K562 (cell line): ENCODE data around the gene WNT3. TPM values are rescaled to one million over a fixed set of nuclear protein-coding genes. Genes with fewer than 3 reads are reported as not detected.

Experiments used
- ATAC-seq: fragments of 200-7000 bp; cut with Tn5 transposase; 3 replicates; pipeline ENCODE4 v1.9.1; 2020; ENCODE audit warnings: moderate library complexity
- BruUV-seq: library from RNA; stranded (reverse); fragments of 400-500 nt; replicated peaks from 2 replicates; lab custom pipeline; 2021; lab: Mats Ljungman, UMichigan
- CTCF ChIA-PET: fragments of 300-600 bp; formaldehyde crosslinking; extraction: SDS; loops from one replicate; lab custom pipeline; 2021; ENCODE audit warnings: low intra/inter-chr PET ratio; lab: Yijun Ruan, JAX
- POLR2A ChIA-PET: fragments of 300-600, 350-650 bp; sonication (Branson Sonifier 250); formaldehyde crosslinking; extraction: SDS; loops from one replicate; lab custom pipeline; 2021; ENCODE audit warnings: antibody characterized with exemption, inconsistent platforms; lab: Yijun Ruan, JAX
- DNase-seq, 4 experiments: peaks; one replicate each; pipeline versions ENCODE4 v3.0.0 to v3.0.0-alpha.2; 2011 to 2018; ENCODE audit warnings: low spot score in 3 of 4, mixed read lengths in 3 of 4; ENCODE audit errors: extremely low read depth in 1 of 4
- FAIRE-seq: peaks from 2 replicates; lab custom pipeline; 2011; peaks lifted over from hg19 to GRCh38; lab: Jason Lieb, UNC
- H2AFZ ChIP-seq: 2 replicates; pipeline ENCODE4 v1.6.0; 2011; ENCODE audit warnings: low read depth, low read length, control low read depth, inconsistent platforms
- H3K27ac ChIP-seq: fragments of 200-600 bp; 3 replicates; pipeline ENCODE4 v1.8.0; 2011; ENCODE audit warnings: low read depth, mild to moderate bottlenecking, control low read depth, inconsistent platforms, low read length, moderate library complexity, mixed read lengths; ENCODE audit errors: extremely low read depth
- H3K27me3 ChIP-seq, 2 experiments: fragments of 300-600 bp in 1 of 2; 2 replicates in 1 of 2; 3 replicates in 1 of 2; pipeline versions ENCODE4 v1.6.0 to v1.8.0; 2011; ENCODE audit warnings: inconsistent platforms in 2 of 2, low read length in 2 of 2, mild to moderate bottlenecking in 1 of 2, mixed read lengths in 1 of 2, moderate library complexity in 1 of 2; ENCODE audit not compliant: control insufficient read depth in 2 of 2, insufficient read depth in 2 of 2
- H3K36me3 ChIP-seq: fragments of 300-600 bp; 3 replicates; pipeline ENCODE4 v1.8.0; 2011; ENCODE audit warnings: mild to moderate bottlenecking, low read length, inconsistent platforms; ENCODE audit not compliant: control insufficient read depth, insufficient read depth
- H3K4me1 ChIP-seq, 2 experiments: fragments of 200-600 bp in 1 of 2; replicated peaks in 1 of 2; 2 replicates in 1 of 2; 3 replicates in 1 of 2; pipeline versions ENCODE4 v1.5.1 to v1.8.0; 2011; ENCODE audit warnings: inconsistent platforms in 2 of 2, low read length in 2 of 2, mild to moderate bottlenecking in 1 of 2, mixed read lengths in 1 of 2, moderate library complexity in 1 of 2; ENCODE audit not compliant: control insufficient read depth in 2 of 2, insufficient read depth in 2 of 2
- H3K4me2 ChIP-seq: 2 replicates; pipeline ENCODE4 v1.6.1; 2011; ENCODE audit warnings: low read length, control low read depth, inconsistent platforms, mixed read lengths; ENCODE audit not compliant: insufficient read depth
- H3K4me3 ChIP-seq: fragments of 200-600 bp; sonication (generic), shearing (Covaris generic); 2 replicates; pipeline ENCODE4 v1.5.1; 2016; ENCODE audit warnings: control low read depth, inconsistent platforms
- H3K79me2 ChIP-seq: fragments of 200-600 bp; 3 replicates; pipeline ENCODE4 v1.8.0; 2011; ENCODE audit warnings: low read length, inconsistent platforms; ENCODE audit not compliant: control insufficient read depth, insufficient read depth
- H3K9ac ChIP-seq, 2 experiments: 2 replicates each; pipeline versions ENCODE4 v1.6.0 to v1.6.1; 2011; ENCODE audit warnings: low read depth in 2 of 2, low read length in 2 of 2, control low read depth in 1 of 2, inconsistent platforms in 1 of 2, mild to moderate bottlenecking in 1 of 2, mixed read lengths in 1 of 2; ENCODE audit not compliant: insufficient read depth in 1 of 2
- H3K9me1 ChIP-seq: one replicate; pipeline ENCODE4 v1.6.0; 2011; ENCODE audit warnings: inconsistent platforms, mild to moderate bottlenecking, low read length, moderate library complexity; ENCODE audit not compliant: control insufficient read depth, insufficient read depth
- H3K9me3 ChIP-seq: replicated peaks from 2 replicates; pipeline ENCODE4 v1.5.1; 2011; ENCODE audit warnings: low read depth, low read length, inconsistent platforms; ENCODE audit not compliant: control insufficient read depth, insufficient read depth
- H4K20me1 ChIP-seq: replicated peaks from 2 replicates; pipeline ENCODE4 v1.6.1; 2011; ENCODE audit warnings: low read length, inconsistent platforms, mixed read lengths; ENCODE audit not compliant: control insufficient read depth, insufficient read depth
- ELK1 ChIP-seq: sonication (generic); formaldehyde crosslinking; IDR thresholded peaks from 2 replicates; pipeline ENCODE4 v1.8.1; 2022; ENCODE audit warnings: missing genetic modification reagents
- HLTF ChIP-seq: fragments of 450-650 bp; IDR thresholded peaks from 2 replicates; pipeline ENCODE4 v1.6.1; 2016
- HMG20B ChIP-seq: fragments of 250-450 bp; sonication (Bioruptor Pico); IDR thresholded peaks from 2 replicates; pipeline ENCODE4 v1.5.0; 2021; ENCODE audit warnings: mild to moderate bottlenecking
- OTX1 ChIP-seq: fragments of 450-650 bp; formaldehyde crosslinking; IDR thresholded peaks from 2 replicates; pipeline ENCODE4 v1.4.0; 2022; ENCODE audit warnings: mild to moderate bottlenecking
- PTBP1 ChIP-seq: fragments of 200-400 bp; formaldehyde crosslinking; IDR thresholded peaks from 2 replicates; pipeline ENCODE4 v1.6.1; 2017; ENCODE audit warnings: low read depth, low read length
- PURB ChIP-seq: sonication (generic); formaldehyde crosslinking; IDR thresholded peaks from 2 replicates; pipeline ENCODE4 v1.9.0; 2021; ENCODE audit warnings: low read depth, mild to moderate bottlenecking, missing genetic modification reagents
- SRSF1 ChIP-seq: fragments of 200-400 bp; formaldehyde crosslinking; IDR thresholded peaks from 2 replicates; pipeline ENCODE4 v1.6.1; 2017; ENCODE audit warnings: mild to moderate bottlenecking, low read depth, low read length, moderate library complexity
- ZC3H8 ChIP-seq: fragments of 450-650 bp; IDR thresholded peaks from 2 replicates; pipeline ENCODE4 v1.6.1; 2017
- ZNF274 ChIP-seq: IDR thresholded peaks from 2 replicates; pipeline ENCODE4 v1.6.1; 2011; ENCODE audit warnings: low read depth, mild to moderate bottlenecking, low read length, moderate library complexity, borderline replicate concordance
- WGBS: fragments of 100-300 bp; shearing (Covaris generic); methylation state at CpG from one replicate; pipeline ENCODE4 v1.1.6; 2016; ENCODE audit warnings: low coverage, mixed read lengths; ENCODE audit not compliant: insufficient coverage; ENCODE audit errors: missing lambda C conversion rate; 5-methylcytosine and 5-hydroxymethylcytosine counted together
- in situ Hi-C: fragments of 300-500 bp; cut with MboI; formaldehyde crosslinking; loops from 4 replicates; pipeline ENCODE4 v1.15.0; 2018; ENCODE audit warnings: inconsistent platforms, mixed read lengths
- intact Hi-C: fragments of 100-400 bp; cut with micrococcal nuclease; formaldehyde crosslinking; loops from 2 replicates; pipeline ENCODE4 v1.14.2; 2022
- polyA plus RNA-seq, 8 experiments: library from polyadenylated mRNA; depleted of rRNA in 4 of 8; stranded (reverse) in 5 of 8; unstranded in 3 of 8; fragments of >200 nt; fragmentation: Nextera tagmentation in 2 of 8; fragmentation: Illumina TruSeq in 1 of 8; extraction: Ambion mirVana in 2 of 8; extraction: Trizol in 1 of 8; gene quantifications; 2 replicates each; pipeline versions ENCODE4 v1.2.1 to v1.2.3, GENCODE V29; 2011 to 2014; ENCODE audit warnings: inconsistent platforms in 1 of 8, missing spikeins in 1 of 8
- total RNA-seq, 7 experiments: library from RNA; depleted of rRNA in 6 of 7; stranded (reverse); fragments of >200 nt in 6 of 7; fragmentation: Illumina TruSeq in 2 of 7; extraction: Trizol in 2 of 7; gene quantifications; 2 replicates each; pipeline versions ENCODE4 v1.2.1 to v1.2.3, GENCODE V29; 2011 to 2021; ENCODE audit warnings: low replicate concordance in 1 of 7
- TF ChIP-seq, protein P1 (sequence below): fragments of 450-650 bp; IDR thresholded peaks from 2 replicates; pipeline ENCODE4 v1.7.1; 2018; ENCODE audit warnings: mild to moderate bottlenecking, low read depth; ENCODE audit not compliant: partially characterized antibody
- TF ChIP-seq, protein P2 (sequence below): fragments of 450-650 bp; IDR thresholded peaks from 2 replicates; pipeline ENCODE4 v1.6.1; 2014; ENCODE audit warnings: low read depth, mild to moderate bottlenecking, moderate library complexity, borderline replicate concordance

The WNT3 gene
- total and polyA plus RNA-seq, 9 of the 15 experiments (the other 6 are each of a cell fraction or from before 2014, with no cell fraction given) = 1.5 to 6.1 (median 3.3) TPM

- Histone ChIP-seq H3K4me1 (peaks cover 8 to 12% of the 10 kb centered on the region in 2 experiments; a peak in 3 of 5 replicates), H3K9me3 (no peaks in the 10 kb centered on the region), H3K9ac (no peak overlapping the region), H3K27ac (no peak overlapping the region), H3K4me3 (no peak overlapping the region), H3K9me1 (no peaks in the 10 kb centered on the region), H3K27me3 (no peaks in the 10 kb centered on the region), H3K4me2 (no peak overlapping the region), H4K20me1 (no peaks in the 10 kb centered on the region), H3K36me3 (peaks cover 10% of the 10 kb centered on the region; the same call in 2 of the 3 replicates), H3K79me2 (no peaks in the 10 kb centered on the region), H2AFZ (no peak overlapping the region)
- ATAC-seq (no peak), FAIRE-seq (no peak), DNase-seq (no peak)
- in situ Hi-C loops = no loop called here
- CTCF ChIA-PET = no interaction called here
- POLR2A ChIA-PET = no interaction called here
- 86% methylated on average over 3 of the region's 3 CpGs for WGBS
- TF ChIP-seq ZNF274 (no peak), HMG20B (CRISPR knock-in tag) (no peak), ELK1 (no peak), OTX1 (CRISPR knock-in tag) (no peak), HLTF (no peak), PTBP1 (no peak), ZC3H8 (no peak), SRSF1 (no peak), PURB (CRISPR knock-in tag) (no peak)
- TF ChIP-seq, protein P1, sequence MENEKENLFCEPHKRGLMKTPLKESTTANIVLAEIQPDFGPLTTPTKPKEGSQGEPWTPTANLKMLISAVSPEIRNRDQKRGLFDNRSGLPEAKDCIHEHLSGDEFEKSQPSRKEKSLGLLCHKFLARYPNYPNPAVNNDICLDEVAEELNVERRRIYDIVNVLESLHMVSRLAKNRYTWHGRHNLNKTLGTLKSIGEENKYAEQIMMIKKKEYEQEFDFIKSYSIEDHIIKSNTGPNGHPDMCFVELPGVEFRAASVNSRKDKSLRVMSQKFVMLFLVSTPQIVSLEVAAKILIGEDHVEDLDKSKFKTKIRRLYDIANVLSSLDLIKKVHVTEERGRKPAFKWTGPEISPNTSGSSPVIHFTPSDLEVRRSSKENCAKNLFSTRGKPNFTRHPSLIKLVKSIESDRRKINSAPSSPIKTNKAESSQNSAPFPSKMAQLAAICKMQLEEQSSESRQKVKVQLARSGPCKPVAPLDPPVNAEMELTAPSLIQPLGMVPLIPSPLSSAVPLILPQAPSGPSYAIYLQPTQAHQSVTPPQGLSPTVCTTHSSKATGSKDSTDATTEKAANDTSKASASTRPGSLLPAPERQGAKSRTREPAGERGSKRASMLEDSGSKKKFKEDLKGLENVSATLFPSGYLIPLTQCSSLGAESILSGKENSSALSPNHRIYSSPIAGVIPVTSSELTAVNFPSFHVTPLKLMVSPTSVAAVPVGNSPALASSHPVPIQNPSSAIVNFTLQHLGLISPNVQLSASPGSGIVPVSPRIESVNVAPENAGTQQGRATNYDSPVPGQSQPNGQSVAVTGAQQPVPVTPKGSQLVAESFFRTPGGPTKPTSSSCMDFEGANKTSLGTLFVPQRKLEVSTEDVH = no peak
- TF ChIP-seq, protein P2, sequence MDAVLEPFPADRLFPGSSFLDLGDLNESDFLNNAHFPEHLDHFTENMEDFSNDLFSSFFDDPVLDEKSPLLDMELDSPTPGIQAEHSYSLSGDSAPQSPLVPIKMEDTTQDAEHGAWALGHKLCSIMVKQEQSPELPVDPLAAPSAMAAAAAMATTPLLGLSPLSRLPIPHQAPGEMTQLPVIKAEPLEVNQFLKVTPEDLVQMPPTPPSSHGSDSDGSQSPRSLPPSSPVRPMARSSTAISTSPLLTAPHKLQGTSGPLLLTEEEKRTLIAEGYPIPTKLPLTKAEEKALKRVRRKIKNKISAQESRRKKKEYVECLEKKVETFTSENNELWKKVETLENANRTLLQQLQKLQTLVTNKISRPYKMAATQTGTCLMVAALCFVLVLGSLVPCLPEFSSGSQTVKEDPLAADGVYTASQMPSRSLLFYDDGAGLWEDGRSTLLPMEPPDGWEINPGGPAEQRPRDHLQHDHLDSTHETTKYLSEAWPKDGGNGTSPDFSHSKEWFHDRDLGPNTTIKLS = no peak
- intact Hi-C loops = no loop called here
- no TSS peak for BruUV-seq
These were observed 73.1 kb downstream of the WNT3 start for GRCh38 chr17:46745376-46745775.
